Astrocyte of the cerebellum (primary cell): Measurements from ENCODE around the gene SLC39A11.

Experiments
- DNase-seq: peaks from one replicate; pipeline ENCODE4 v3.0.0-alpha.2; 2011; ENCODE audit warnings: low read depth
- H3K4me3 ChIP-seq: 2 replicates; pipeline ENCODE4 v1.5.1; 2011; ENCODE audit warnings: mild to moderate bottlenecking, low read depth, low read length, moderate library complexity
- in situ Hi-C: cut with HindIII; loops from 2 replicates; pipeline ENCODE4 v1.10.0; 2017; ENCODE audit warnings: low sequenced_read_pairs
- TF ChIP-seq, protein P1 (sequence below): IDR thresholded peaks from 2 replicates; pipeline ENCODE4 v1.5.1; 2012; ENCODE audit warnings: low read length, low read depth, moderate library complexity, mild to moderate bottlenecking; ENCODE audit errors: missing control alignments

Gene SLC39A11

DNA sequence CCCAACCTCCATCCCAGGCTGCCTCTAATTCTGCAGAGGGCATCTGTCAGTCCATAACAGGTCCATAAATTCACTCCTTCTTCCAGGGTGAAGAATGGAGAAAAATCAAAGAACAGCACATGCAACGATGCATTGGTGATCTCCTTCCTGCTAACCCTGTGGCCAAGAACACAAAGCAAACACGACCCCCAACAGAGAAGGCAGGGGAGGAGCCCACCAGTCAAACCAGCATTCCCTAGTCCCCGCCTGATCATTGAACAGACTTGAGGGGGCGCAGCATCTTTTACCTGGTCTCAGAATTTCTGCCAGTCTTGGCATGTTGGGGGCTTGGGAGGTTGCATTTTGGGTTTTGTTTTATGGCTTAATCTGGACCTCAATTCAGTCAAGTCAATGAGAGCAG is 476.0 kb downstream of the SLC39A11 start:
- no peak overlapping the region for H3K4me3 ChIP-seq
- TF ChIP-seq, protein P1, sequence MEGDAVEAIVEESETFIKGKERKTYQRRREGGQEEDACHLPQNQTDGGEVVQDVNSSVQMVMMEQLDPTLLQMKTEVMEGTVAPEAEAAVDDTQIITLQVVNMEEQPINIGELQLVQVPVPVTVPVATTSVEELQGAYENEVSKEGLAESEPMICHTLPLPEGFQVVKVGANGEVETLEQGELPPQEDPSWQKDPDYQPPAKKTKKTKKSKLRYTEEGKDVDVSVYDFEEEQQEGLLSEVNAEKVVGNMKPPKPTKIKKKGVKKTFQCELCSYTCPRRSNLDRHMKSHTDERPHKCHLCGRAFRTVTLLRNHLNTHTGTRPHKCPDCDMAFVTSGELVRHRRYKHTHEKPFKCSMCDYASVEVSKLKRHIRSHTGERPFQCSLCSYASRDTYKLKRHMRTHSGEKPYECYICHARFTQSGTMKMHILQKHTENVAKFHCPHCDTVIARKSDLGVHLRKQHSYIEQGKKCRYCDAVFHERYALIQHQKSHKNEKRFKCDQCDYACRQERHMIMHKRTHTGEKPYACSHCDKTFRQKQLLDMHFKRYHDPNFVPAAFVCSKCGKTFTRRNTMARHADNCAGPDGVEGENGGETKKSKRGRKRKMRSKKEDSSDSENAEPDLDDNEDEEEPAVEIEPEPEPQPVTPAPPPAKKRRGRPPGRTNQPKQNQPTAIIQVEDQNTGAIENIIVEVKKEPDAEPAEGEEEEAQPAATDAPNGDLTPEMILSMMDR, result no peak
- DNase-seq, result no peak
- in situ Hi-C loops, result no loop called here

DNA sequence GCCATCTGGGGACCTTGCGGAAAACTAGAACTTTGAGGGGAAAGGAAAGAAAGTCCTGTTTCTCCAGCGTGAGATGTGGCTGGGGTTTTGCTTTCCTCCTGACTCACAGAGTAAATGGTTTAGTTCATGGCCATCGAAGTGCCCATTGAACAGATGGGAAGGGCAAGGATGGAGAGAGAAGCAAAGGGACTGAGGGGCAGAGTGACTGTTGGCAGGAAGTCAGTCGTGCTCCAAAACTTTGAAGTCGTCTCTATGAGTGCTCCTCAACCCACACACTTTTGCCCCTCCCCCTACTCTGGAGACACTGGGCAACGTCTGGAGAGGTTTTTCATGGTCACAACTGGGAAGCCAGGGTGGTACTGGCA is 476.9 kb downstream of the SLC39A11 start:
- in situ Hi-C loops, result no loop called here
- DNase-seq, result no peak
- TF ChIP-seq, protein P1, result no peak
- no peak overlapping the region for H3K4me3 ChIP-seq

DNA sequence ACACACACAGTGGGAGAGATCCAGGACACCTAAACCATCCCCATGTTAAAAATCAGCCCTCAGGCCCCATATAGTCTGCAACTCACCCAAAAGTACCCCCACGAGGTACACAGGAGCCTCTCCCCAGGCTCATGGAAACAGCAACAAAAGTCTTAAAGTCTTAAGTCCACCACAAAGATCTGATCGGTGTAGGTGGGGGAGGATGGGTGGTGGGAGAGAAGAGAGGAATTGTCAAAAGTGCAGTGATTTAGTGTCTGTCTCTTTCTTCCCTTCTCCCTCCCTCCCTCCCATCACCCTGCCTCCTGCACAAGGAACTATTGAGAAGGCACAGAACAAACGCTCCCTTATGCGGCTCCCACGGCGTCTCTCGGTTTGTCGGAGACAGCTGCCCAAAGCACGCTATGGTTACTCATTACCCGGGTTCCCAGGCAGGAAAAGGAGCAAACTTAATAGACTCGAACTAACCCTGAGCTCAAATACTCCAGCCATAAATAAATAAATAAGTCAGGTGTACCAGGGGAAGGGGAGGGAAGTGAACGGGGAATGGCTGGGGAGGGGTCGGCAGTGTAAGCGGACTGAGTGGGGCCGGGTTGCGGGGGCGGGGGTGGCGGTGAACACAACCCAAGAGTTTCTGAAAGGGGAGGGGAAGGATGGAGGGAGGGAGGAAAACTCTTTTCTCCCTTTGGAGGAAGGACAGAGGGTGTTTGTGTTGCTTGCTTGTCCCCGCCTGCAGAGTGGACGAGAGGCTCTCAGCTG is 477.4 kb downstream of the SLC39A11 start:
- no peak overlapping the region for H3K4me3 ChIP-seq
- in situ Hi-C loops, result no loop called here
- no peak for DNase-seq
- TF ChIP-seq, protein P1, result no peak

DNA sequence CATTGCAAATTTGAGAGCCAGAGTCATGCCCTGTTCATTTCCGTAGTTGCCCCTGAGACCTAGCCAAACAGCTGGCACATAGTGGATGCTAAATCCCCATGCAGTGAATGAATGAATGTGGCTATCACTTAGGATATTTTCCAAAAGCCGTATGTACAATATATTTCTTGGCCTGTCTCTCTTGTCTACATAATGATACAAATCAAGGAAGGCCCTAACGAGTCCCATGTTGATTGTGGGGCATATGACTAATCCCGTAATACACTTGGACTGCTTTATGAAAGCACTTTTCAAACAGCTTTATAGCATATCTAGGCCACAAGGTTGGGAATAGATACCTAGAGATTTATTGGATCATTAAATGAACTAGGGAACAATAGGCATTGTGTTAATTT is 478.0 kb downstream of the SLC39A11 start:
- in situ Hi-C loops, result no loop called here
- no peak for DNase-seq
- no peak overlapping the region for H3K4me3 ChIP-seq
- TF ChIP-seq, protein P1, result no peak

DNA sequence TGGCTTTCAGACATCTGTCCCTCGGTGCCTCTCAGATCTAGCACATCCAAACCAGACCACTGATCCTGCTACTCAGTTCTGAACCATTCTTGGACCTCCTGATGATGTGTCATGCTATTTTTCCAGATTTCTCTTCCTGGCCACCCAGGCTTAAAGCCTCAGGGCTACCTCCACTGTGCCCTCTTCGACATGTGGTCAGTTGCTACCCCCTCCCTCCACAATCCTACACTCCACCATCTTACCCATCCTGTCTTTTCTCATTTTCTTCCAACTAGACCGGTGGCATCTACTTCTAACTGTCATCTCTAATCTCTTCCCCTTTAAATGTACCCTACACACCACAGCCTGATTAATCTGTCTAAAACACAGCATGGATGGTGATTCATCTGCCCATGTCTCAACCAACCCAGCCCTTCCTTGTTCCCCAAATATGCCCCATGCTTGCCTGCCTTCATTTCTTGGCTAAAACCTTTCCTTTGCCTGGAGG is 478.6 kb downstream of the SLC39A11 start:
- no peak for DNase-seq
- H3K4me3 ChIP-seq, result no peak overlapping the region

DNA sequence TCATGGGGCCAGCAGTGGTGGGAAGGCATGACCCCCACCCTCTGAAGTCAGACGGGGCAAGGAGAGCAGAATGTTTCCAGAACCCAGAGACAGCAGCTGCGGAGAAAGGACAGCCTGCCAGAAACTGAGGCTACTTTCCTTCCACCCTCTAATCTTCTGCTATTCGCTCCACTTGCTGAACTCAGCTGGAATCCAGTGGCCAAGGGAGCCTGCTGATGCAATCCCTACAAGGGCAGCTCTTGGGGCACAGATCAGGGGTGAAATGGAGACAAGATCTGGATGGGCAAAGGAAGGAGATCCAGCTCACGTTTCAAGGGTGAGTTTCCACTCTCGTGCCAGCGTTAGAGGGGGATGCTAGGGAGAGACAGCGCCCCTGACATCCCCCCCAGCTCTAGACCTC is 479.1 kb downstream of the SLC39A11 start:
- in situ Hi-C loops, result no loop called here
- DNase-seq, result no peak
- TF ChIP-seq, protein P1, result no peak
- no peak overlapping the region for H3K4me3 ChIP-seq

More for the DNA sequence above, 478.6 kb downstream of the SLC39A11 start:
- TF ChIP-seq, protein P1, result no peak
- in situ Hi-C loops, result no loop called here
